ENCODE data around the gene USP19.

The USP19 gene

GRCh38 chr3:49133226-49133951 lies 12.8 kb upstream of the USP19 start:
- peak; percentile 52 for DNase-seq

GRCh38 chr3:49132437-49133225 lies 12.0 kb upstream of the USP19 start, which contains the start of gene LAMB2:
LAMB2 (minus strand) TSS chr3:49133050; CDS start chr3:49132867, 183 bp downstream.
- DNase-seq = peak; percentile 4

- no peak for DNase-seq
Measured at GRCh38 chr3:49132073-49132436, 11.4 kb upstream of the USP19 start.

GRCh38 chr3:49131576-49131975 lies 11.0 kb upstream of the USP19 start:
- DNase-seq = no peak

GRCh38 chr3:49131040-49131439 lies 10.4 kb upstream of the USP19 start:
- DNase-seq = no peak

GRCh38 chr3:49124991-49125670 lies 4.5 kb upstream of the USP19 start:
- no peak for DNase-seq

- no peak for DNase-seq
Measured at GRCh38 chr3:49124203-49124602, 3.6 kb upstream of the USP19 start.

- DNase-seq = no peak
Measured at GRCh38 chr3:49123687-49124086, 3.1 kb upstream of the USP19 start.

GRCh38 chr3:49122886-49123545 lies 2.4 kb upstream of the USP19 start:
- no peak for DNase-seq

GRCh38 chr3:49122451-49122850 lies 1.8 kb upstream of the USP19 start:
- DNase-seq = no peak

- no peak for DNase-seq
Measured at GRCh38 chr3:49122022-49122421, 1.4 kb upstream of the USP19 start.

- no peak for DNase-seq
Measured at GRCh38 chr3:49121132-49121736, 611 bp upstream of the USP19 start.

GRCh38 chr3:49120096-49120437 lies 556 bp downstream of the USP19 start:
- no peak for DNase-seq

- DNase-seq = no peak
Measured at GRCh38 chr3:49119439-49119838, 1.2 kb downstream of the USP19 start.

GRCh38 chr3:49119036-49119435 lies 1.6 kb downstream of the USP19 start:
- no peak for DNase-seq

GRCh38 chr3:49112262-49112661 lies 8.4 kb downstream of the USP19 start:
- DNase-seq = no peak

GRCh38 chr3:49111347-49111746 lies 9.3 kb downstream of the USP19 start:
- no peak for DNase-seq

GRCh38 chr3:49110780-49111179 lies 9.8 kb downstream of the USP19 start:
- no peak for DNase-seq

GRCh38 chr3:49108346-49108745 lies 12.3 kb downstream of the USP19 start:
- DNase-seq = no peak

GRCh38 chr3:49104427-49105291 lies 16.0 kb downstream of the USP19 start, which contains the start of gene QARS1:
QARS1 (minus strand) TSS chr3:49104757; CDS start chr3:49104733, 24 bp downstream.
- DNase-seq = peak; percentile 70

GRCh38 chr3:49104052-49104426 lies 16.6 kb downstream of the USP19 start:
- no peak for DNase-seq
